DMS53 (cell line): ENCODE measurements around the gene KDM5D.

Experiments used
- DNase-seq: peaks from one replicate; lab custom pipeline; 2025; lab: John Stamatoyannopoulos, UW

Gene KDM5D

DNA sequence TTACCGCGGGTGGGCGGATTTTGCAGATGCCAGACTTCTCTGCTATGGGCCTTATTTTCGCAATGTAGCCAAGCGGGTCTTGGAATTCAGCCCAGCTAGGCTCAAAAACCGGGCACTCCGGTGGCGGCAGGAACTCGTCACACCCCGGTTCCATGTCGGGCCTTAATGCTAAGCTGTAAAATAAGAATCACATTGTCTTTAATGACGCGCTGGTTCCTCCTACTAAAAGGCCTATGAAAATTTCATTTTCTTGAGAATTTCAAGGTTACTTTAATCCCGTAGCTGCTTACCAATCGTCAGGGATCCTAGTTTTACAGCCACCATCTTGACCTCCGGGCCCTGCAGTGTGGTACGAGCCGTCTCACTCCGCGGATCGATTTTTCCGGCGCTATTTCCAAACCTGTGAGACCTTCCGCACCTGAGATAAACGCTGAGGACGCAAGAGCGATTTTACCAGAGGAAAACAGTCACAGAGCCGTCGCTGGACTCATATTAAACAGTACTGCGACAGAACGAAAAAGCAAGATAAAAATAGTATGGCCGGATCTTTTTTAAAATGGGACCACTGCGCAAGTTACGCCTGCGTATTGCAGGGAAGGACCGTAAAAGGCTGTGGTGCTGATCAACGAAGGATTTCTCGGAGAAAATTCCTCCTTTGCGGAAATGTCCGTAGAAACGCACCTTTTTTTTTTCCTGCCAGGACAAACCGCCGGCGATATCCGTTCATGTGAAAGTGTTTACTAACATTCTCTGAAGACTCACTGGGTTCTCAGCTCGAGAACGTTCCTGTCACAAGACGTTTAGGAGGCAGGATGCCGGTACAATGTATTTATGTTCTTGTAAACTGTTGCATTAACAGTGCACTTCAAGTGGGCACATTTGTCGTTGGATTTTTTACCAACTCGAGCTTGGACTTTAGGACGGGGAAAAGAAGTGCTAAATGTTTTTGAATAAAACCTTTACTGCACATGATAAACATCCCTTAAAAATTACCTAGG lies at the start of gene KDM5D:
TSS of gene KDM5D (minus strand) at position 346 of the 998 bp plus-strand sequence. CDS start at position 154, 192 bp downstream.
- no peak for DNase-seq

DNA sequence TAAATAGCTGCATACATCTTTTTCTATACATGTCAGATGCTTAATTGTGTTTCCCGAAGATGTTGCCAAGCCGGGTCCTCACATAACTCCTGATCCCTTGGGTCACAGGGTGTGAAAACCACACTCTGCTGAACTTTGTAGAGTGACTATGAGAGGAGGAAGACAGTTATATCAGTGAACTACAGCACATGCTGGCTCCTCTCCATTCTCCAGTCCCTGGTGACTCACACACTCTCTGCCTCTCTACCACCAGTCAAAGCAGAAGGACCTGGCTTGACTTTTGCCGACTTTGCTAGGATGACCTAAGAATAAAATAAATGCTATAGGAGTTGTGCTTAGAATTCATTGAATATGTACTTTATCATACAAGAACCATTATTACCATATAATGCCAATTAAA lies 23.8 kb upstream of the KDM5D start:
- no peak for DNase-seq

DNA sequence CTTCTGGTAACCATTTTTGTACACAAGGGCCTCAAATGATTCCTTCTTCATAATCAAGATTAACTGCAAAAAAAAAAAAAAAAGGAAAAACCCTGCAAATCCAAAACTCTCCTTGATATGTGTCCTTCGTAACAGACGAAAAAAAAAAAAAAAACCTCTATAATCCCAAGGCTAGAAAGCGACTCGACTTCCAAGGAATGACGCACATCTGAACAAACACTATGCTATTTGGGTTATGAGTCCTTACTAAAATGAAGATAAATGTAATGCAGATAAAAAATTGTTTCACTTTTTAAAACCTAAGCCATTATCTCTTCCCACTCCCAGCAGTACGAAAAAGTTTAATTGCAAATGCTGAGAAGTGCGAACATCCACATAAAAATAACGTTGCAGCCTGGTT lies 1.2 kb downstream of the KDM5D start:
- no peak for DNase-seq

DNA sequence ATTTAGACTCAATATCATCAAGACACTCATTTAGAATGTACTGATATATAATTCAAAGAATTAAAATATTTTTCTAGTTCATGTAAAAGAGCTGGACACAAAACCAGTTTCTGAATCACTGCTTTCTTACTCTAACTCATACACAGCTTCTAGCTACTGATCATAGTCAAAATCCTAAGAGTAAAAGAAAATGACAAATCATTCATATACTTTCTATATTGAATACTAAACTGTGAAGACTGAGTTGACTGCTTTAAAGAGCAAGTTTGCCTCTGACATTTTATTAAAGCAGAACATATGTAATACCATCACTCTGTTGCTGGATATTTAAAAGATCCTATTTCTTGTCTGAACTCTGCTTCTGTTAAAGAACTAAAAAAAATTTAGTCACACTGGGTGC lies 2.4 kb downstream of the KDM5D start:
- no peak for DNase-seq

DNA sequence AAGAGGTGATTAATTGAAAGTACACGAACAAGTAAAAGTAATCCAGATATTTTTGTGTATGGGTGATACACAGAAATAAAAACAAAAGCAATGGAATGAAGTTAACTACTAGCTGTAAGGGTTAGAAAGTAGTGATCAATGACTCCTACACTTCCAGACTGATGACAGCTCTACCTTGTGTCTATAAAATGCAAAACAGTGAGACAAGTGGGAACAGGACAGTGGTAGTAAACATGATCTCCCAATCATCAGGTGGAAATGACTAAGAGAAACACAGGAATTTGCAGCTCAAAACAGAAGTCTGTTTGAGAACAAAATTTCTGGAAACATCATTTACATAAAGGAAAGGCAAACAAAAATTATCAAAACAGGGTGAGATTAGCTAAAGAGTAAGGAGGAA lies 10.1 kb downstream of the KDM5D start:
- no peak for DNase-seq

DNA sequence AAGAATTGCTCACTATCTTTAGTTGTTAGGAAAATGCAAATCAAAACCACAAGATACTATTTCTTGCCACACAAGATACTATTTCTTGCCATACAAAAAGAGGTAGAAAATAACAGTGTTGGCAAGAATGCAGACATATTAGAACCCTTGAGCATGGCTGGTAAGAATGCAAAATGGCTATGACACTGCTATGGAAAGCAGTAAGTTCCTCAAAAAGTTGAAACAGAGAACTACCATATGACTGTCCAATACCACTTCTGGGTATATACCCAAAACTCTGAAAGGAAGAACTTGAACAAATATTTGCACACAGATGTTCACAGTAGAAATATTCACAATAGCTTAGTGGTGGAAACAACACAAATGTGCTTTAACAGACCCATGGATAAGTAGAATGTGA lies 26.6 kb downstream of the KDM5D start:
- DNase-seq: no peak

DNA sequence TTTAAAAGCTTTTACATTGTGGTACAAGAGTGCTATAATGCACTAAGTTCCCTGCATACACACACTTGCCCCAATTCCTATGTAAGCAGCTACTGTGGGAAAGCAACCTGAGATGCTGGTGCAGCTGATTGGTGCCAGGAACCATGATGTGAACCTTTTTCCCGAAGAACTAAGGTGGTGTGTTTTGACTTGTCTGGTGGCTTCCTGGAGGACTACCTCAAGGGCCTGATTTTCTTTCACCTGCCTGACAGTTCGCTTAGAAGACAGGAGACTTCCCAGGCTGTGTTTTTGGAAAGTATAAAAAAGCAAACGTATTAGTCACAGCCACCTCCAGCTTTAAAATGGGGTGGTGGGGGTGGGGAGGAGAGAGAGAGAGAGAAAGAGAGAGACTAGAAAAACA lies 27.4 kb downstream of the KDM5D start:
- no peak for DNase-seq

DNA sequence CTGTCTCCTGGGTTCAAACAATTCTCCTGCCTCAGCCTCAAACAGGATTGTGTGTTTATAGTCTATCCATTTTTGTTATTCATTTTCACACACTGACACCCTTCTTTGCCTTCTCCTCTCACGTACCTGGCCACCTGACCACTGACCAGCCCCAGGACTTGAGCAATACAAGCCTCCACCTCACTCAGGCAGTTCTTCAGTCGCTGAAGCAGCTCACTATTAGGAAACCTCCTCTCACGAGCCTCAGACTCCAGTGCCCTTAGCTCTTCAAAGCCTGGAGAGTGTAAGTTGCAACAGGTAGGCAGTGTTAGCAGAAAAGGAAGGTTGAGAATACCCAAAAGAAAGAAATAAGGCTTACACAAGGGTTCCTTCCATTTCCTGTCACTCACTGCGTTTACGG lies 29.3 kb downstream of the KDM5D start:
- DNase-seq: no peak

DNA sequence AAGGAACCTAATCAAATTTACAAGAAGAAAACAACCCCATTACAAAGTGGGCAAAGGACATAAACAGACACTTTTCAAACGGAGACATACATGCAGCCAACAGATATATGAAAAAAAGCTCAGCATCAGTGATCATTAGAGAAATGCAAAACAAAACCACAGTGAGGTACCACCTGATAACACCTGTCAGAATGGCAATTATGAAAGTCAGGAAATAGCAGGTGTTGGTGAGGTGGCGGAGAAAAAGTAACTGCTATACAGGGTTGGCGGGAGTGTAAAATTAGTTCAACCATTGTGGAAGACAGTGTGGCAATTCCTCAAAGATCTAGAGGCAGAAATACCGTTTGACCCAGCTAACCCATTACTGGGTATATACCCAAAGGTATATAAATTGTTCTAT lies 31.1 kb downstream of the KDM5D start:
- DNase-seq: no peak

DNA sequence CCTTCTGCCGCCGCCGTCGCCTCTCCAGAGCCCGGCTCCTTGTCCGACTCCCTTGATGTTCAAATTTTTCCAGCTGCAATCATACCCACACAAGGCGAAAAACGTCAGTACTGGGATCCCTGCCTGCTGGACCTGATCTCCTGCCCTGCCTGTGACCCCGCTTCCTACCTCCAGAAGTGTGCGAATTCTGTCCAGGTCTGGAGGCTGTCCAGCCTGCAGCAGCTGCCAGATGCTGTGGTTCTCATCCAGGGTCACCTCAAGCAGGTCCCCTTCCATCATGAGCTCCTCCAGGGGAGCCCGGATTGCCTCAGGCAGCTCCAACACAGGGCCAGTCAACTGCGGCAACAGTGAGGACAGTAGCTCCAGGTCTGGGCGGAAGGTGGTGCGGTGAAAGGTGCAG lies 38.3 kb downstream of the KDM5D start:
- DNase-seq: no peak

DNA sequence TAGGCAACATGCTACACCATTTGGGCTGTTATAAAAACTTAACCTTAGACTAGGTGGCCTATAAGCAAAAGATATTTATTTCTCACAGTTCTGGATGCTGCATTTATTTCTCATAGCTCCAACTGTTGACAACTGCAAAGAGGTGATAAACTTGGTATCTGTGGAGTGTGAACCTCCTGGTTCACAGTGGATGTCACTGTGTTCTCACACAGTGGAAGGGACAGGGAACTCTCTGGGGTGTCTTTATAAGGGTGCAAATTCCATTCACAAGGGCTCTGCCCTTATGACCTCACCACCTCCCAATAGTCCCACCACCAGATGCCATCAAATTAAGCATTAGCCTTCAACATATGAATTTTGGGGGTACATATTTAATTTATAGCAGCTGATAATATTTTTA lies 46.0 kb downstream of the KDM5D start:
- DNase-seq: no peak

DNA sequence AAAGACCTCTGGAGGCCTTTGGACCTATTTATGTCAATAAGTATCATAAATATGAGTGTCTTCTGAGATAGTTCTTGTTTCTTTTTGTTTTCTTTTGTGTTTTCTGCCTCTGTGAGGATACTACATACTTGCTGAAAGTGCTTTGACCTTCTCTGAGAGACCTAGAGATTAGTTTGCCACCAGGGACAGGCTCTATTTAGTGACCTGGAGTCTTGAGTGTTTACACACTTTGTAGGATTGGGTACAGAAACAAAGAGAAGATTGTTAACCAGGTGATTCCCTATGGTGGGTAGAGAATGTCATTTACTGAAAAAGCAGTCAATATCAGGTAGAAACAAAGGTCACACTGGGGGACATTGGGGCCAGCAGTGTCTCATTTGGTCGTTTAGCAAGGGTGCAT lies 63.7 kb downstream of the KDM5D start:
- no peak for DNase-seq
